Measurements from ENCODE around the gene CDK14. TPM values are rescaled to one million over a fixed set of nuclear protein-coding genes. Genes with fewer than 3 reads are reported as not detected.

The CDK14 gene
- total RNA-seq, 1 donor from 2014 or later: 58.6 TPM

- H3K4me1 ChIP-seq: no peaks in the 10 kb centered on the region
- H3K27me3 ChIP-seq (ENCODE audit: low read depth): no peaks in the 10 kb centered on the region
- no peaks in the 10 kb centered on the region for H3K36me3 ChIP-seq
- H3K27ac ChIP-seq: no peak overlapping the region
- no peak overlapping the region for H3K4me3 ChIP-seq
- no peaks in the 10 kb centered on the region for H3K9me3 ChIP-seq
- peak; percentile 79 to 84 for ATAC-seq
- TF ChIP-seq, protein P1, sequence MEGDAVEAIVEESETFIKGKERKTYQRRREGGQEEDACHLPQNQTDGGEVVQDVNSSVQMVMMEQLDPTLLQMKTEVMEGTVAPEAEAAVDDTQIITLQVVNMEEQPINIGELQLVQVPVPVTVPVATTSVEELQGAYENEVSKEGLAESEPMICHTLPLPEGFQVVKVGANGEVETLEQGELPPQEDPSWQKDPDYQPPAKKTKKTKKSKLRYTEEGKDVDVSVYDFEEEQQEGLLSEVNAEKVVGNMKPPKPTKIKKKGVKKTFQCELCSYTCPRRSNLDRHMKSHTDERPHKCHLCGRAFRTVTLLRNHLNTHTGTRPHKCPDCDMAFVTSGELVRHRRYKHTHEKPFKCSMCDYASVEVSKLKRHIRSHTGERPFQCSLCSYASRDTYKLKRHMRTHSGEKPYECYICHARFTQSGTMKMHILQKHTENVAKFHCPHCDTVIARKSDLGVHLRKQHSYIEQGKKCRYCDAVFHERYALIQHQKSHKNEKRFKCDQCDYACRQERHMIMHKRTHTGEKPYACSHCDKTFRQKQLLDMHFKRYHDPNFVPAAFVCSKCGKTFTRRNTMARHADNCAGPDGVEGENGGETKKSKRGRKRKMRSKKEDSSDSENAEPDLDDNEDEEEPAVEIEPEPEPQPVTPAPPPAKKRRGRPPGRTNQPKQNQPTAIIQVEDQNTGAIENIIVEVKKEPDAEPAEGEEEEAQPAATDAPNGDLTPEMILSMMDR (IDR thresholded peaks at IDR 0.05): no peak
- intact Hi-C loops (cut with DNase I): no loop called here
- DNase-seq: no peak
These were observed 587.0 kb downstream of the CDK14 start for GRCh38 chr7:91182819-91183764.

GRCh38 chr7:91185771-91186170 is 589.6 kb downstream of the CDK14 start:
- intact Hi-C loops (cut with DNase I): no loop called here
- Histone ChIP-seq H3K27me3 (ENCODE audit: low read depth) (no peaks in the 10 kb centered on the region), H3K4me3 (no peak overlapping the region), H3K36me3 (no peaks in the 10 kb centered on the region), H3K9me3 (no peaks in the 10 kb centered on the region), H3K4me1 (no peaks in the 10 kb centered on the region), H3K27ac (no peak overlapping the region)
- TF ChIP-seq, protein P1 (IDR thresholded peaks at IDR 0.05): no peak
- ATAC-seq (no peak), DNase-seq (no peak)

DNA sequence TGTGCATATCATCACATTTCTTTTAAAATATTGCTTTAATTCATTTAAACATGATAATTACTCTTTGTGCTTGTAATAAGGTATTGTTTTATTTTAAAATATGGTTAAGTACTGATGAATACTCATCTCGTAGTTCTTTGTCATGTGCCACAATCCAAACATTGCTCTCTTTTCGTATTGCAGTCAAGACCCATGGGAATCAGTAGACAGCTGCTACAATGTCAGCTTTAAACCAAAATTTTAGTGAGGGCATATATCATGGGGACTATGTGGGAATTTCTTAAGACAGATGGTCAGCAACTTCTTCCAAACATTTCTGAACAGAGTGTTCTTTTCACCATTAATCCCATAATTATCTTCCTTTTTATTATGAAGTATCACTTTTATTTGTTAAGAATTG is 590.9 kb downstream of the CDK14 start:
- ATAC-seq (no peak), DNase-seq (no peak)
- Histone ChIP-seq H3K4me3 (no peak overlapping the region), H3K4me1 (no peaks in the 10 kb centered on the region), H3K9me3 (no peaks in the 10 kb centered on the region), H3K27me3 (ENCODE audit: low read depth) (no peaks in the 10 kb centered on the region), H3K36me3 (no peaks in the 10 kb centered on the region), H3K27ac (no peak overlapping the region)
- intact Hi-C loops (cut with DNase I): no loop called here
- TF ChIP-seq, protein P1 (IDR thresholded peaks at IDR 0.05): no peak

GRCh38 chr7:91191771-91192170 is 595.6 kb downstream of the CDK14 start:
- DNase-seq (no peak), ATAC-seq (no peak)
- Histone ChIP-seq H3K9me3 (no peaks in the 10 kb centered on the region), H3K27me3 (ENCODE audit: low read depth) (no peaks in the 10 kb centered on the region), H3K4me1 (no peaks in the 10 kb centered on the region), H3K36me3 (no peaks in the 10 kb centered on the region), H3K4me3 (no peak overlapping the region), H3K27ac (no peak overlapping the region)
- intact Hi-C loops (cut with DNase I): no loop called here
- TF ChIP-seq, protein P1 (IDR thresholded peaks at IDR 0.05): no peak

DNA sequence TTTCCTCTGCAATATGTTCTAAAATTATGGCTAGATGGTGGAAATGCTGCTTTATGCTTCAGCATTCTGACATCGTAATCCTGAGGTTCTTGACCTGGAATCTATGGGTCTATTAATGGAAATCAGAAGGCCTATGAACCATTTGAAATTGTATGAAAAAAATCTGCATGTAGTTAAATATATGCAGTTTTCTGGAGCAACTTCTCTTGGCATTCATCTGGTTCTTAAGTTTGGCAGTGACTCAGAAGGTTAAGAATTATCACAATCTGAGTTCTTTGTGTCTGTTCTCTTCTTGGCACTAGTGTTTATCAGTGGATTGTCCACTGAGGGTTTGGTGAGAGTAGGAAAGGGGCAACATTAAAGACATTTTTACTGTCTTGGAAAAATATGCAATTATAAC is 597.0 kb downstream of the CDK14 start:
- DNase-seq (no peak), ATAC-seq (no peak)
- TF ChIP-seq, protein P1 (IDR thresholded peaks at IDR 0.05): no peak
- H3K36me3 ChIP-seq: no peaks in the 10 kb centered on the region
- no peaks in the 10 kb centered on the region for H3K27me3 ChIP-seq (ENCODE audit: low read depth)
- H3K4me3 ChIP-seq: no peak overlapping the region
- H3K4me1 ChIP-seq: no peaks in the 10 kb centered on the region
- no peaks in the 10 kb centered on the region for H3K9me3 ChIP-seq
- H3K27ac ChIP-seq: no peak overlapping the region
- intact Hi-C loops (cut with DNase I): no loop called here

All from lower lobe of right lung (tissue), 2 donors.